HepG2 (cell line): Measurements from ENCODE around the gene KLHL11. TPM values are rescaled to one million over a fixed set of nuclear protein-coding genes. Genes with fewer than 3 reads are reported as not detected.
A peak's percentile ranks its signal among the peaks of the same experiment; 100 is the strongest.

Experiments used
- ATAC-seq: fragments of 200-7000 bp; cut with Tn5 transposase; 3 replicates; pipeline ENCODE4 v1.9.1; 2020; ENCODE audit warnings: mild to moderate bottlenecking, moderate library complexity
- BruUV-seq: library from RNA; stranded (reverse); fragments of 400-500 nt; replicated peaks from 2 replicates; lab custom pipeline; 2021; lab: Mats Ljungman, UMichigan
- CTCF ChIA-PET: fragments of 300-600 bp; formaldehyde crosslinking; extraction: SDS; loops from one replicate; lab custom pipeline; 2021; ENCODE audit warnings: low total read pairs, inconsistent platforms, low intra/inter-chr PET ratio; lab: Yijun Ruan, JAX
- POLR2A ChIA-PET: fragments of 350-600 bp; sonication (Branson Sonifier 250); formaldehyde crosslinking; loops from one replicate; lab custom pipeline; 2020; ENCODE audit warnings: antibody characterized with exemption, inconsistent platforms; lab: Yijun Ruan, JAX
- DNase-seq: peaks from one replicate; pipeline ENCODE4 v3.0.0-alpha.2; 2015; ENCODE audit warnings: low spot score
- FAIRE-seq: peaks from 3 replicates; lab custom pipeline; 2011; peaks lifted over from hg19 to GRCh38; lab: Jason Lieb, UNC
- H2AFZ ChIP-seq: one replicate; pipeline ENCODE4 v1.6.1; 2011; ENCODE audit warnings: low read length, inconsistent platforms
- H3K27ac ChIP-seq: fragments of 300-600 bp; 3 replicates; pipeline ENCODE4 v1.8.0; 2011; ENCODE audit warnings: mixed run types, mild to moderate bottlenecking, mixed read lengths, low read length, inconsistent platforms; ENCODE audit not compliant: insufficient read depth; ENCODE audit errors: extremely low read length
- H3K27me3 ChIP-seq, 2 experiments: fragments of 200-600 bp in 1 of 2; 2 replicates in 1 of 2; 3 replicates in 1 of 2; pipeline versions ENCODE4 v1.6.0 to v1.8.0; 2011; ENCODE audit warnings: low read length in 2 of 2, mild to moderate bottlenecking in 2 of 2, moderate library complexity in 2 of 2, inconsistent platforms in 1 of 2; ENCODE audit not compliant: insufficient read depth in 2 of 2, control insufficient read depth in 1 of 2
- H3K36me3 ChIP-seq, 2 experiments: fragments of 200-600 bp in 1 of 2; replicated peaks in 1 of 2; 2 replicates in 1 of 2; 3 replicates in 1 of 2; pipeline versions ENCODE4 v1.5.1 to v1.8.0; 2011; ENCODE audit warnings: low read length in 2 of 2, inconsistent platforms in 1 of 2; ENCODE audit not compliant: insufficient read depth in 2 of 2, control insufficient read depth in 1 of 2
- H3K4me1 ChIP-seq: 2 replicates; pipeline ENCODE4 v1.5.1; 2012; ENCODE audit warnings: low read length, inconsistent platforms; ENCODE audit not compliant: insufficient read depth
- H3K4me2 ChIP-seq: 2 replicates; pipeline ENCODE4 v1.6.0; 2011; ENCODE audit warnings: low read depth, low read length, inconsistent platforms
- H3K4me3 ChIP-seq, 3 experiments: fragments of 200-600 bp in 1 of 3; sonication (generic), shearing (Covaris generic) in 1 of 3; replicated peaks in 1 of 3; 2 replicates each; pipeline ENCODE4 v1.5.1; 2011 to 2016; ENCODE audit warnings: low read length in 3 of 3, inconsistent platforms in 2 of 3, low read depth in 2 of 3, mild to moderate bottlenecking in 2 of 3, control low read depth in 1 of 3, mixed read lengths in 1 of 3; ENCODE audit not compliant: insufficient read depth in 1 of 3
- H3K79me2 ChIP-seq: one replicate; pipeline ENCODE4 v1.6.1; 2011; ENCODE audit warnings: low read length, inconsistent platforms; ENCODE audit not compliant: insufficient read depth
- H3K9ac ChIP-seq: 2 replicates; pipeline ENCODE4 v1.6.0; 2011; ENCODE audit warnings: mild to moderate bottlenecking, low read depth, low read length, inconsistent platforms; ENCODE audit not compliant: insufficient read depth
- H3K9me3 ChIP-seq: 2 replicates; pipeline ENCODE4 v1.5.1; 2012; ENCODE audit warnings: mild to moderate bottlenecking, low read length
- H4K20me1 ChIP-seq: 2 replicates; pipeline ENCODE4 v1.6.0; 2011; ENCODE audit warnings: inconsistent platforms, mild to moderate bottlenecking, low read length, moderate library complexity; ENCODE audit not compliant: insufficient read depth
- ATAD3A ChIP-seq: sonication (generic); formaldehyde crosslinking; IDR thresholded peaks from 2 replicates; pipeline ENCODE4 v1.4.0; 2020; ENCODE audit warnings: missing genetic modification reagents
- CREB1 ChIP-seq, 2 experiments: fragments of 450-650 bp in 1 of 2; IDR thresholded peaks; 2 replicates each; pipeline ENCODE4 v1.6.1; 2016 to 2017; ENCODE audit warnings: control low read depth in 1 of 2, mild to moderate bottlenecking in 1 of 2, missing compliant biosample characterization in 1 of 2, missing genetic modification characterization in 1 of 2
- GTF2F1 ChIP-seq: fragments of 150-350 bp; IDR thresholded peaks from 2 replicates; pipeline ENCODE4 v1.6.1; 2014; ENCODE audit warnings: low read length
- HNRNPK ChIP-seq: fragments of 200-400 bp; formaldehyde crosslinking; IDR thresholded peaks from 2 replicates; pipeline ENCODE4 v1.6.1; 2018; ENCODE audit warnings: low read length, low read depth, moderate library complexity, mild to moderate bottlenecking; ENCODE audit not compliant: poor library complexity, severe bottlenecking
- HNRNPLL ChIP-seq: fragments of 200-400 bp; formaldehyde crosslinking; IDR thresholded peaks from 2 replicates; pipeline ENCODE4 v1.6.1; 2017; ENCODE audit warnings: mild to moderate bottlenecking, low read depth, low read length; ENCODE audit not compliant: poor library complexity, severe bottlenecking
- KLF16 ChIP-seq, 2 experiments: sonication (generic) in 1 of 2; formaldehyde crosslinking in 1 of 2; IDR thresholded peaks; 2 replicates each; pipeline versions ENCODE4 v1.6.1 to v1.8.0; 2016 to 2023; ENCODE audit warnings: missing genetic modification reagents in 2 of 2, missing compliant biosample characterization in 1 of 2
- NFYB ChIP-seq: sonication (generic); formaldehyde crosslinking; IDR thresholded peaks from 2 replicates; pipeline ENCODE4 v1.4.0; 2020; ENCODE audit warnings: missing genetic modification reagents
- NFYC ChIP-seq: IDR thresholded peaks from 2 replicates; pipeline ENCODE4 v1.6.1; 2016; ENCODE audit warnings: missing genetic modification reagents, missing compliant biosample characterization
- PLRG1 ChIP-seq: fragments of 450-650 bp; conservative IDR thresholded peaks from 2 replicates; pipeline ENCODE4 v1.6.1; 2016
- SNAI1 ChIP-seq: sonication (generic); formaldehyde crosslinking; IDR thresholded peaks from 2 replicates; pipeline ENCODE4 v1.5.0; 2020; ENCODE audit warnings: mild to moderate bottlenecking, missing genetic modification reagents, borderline replicate concordance
- TMF1 ChIP-seq: sonication (generic); formaldehyde crosslinking; IDR thresholded peaks from 2 replicates; pipeline ENCODE4 v1.8.1; 2022; ENCODE audit warnings: low read depth, missing genetic modification reagents
- ZBTB38 ChIP-seq: sonication (generic); formaldehyde crosslinking; IDR thresholded peaks from 2 replicates; pipeline ENCODE4 v1.5.1; 2020; ENCODE audit warnings: mild to moderate bottlenecking, missing genetic modification reagents
- ZNF235 ChIP-seq: sonication (generic); formaldehyde crosslinking; IDR thresholded peaks from 2 replicates; pipeline ENCODE4 v1.8.1; 2023; ENCODE audit warnings: mild to moderate bottlenecking, missing genetic modification reagents, borderline replicate concordance
- ZNF713 ChIP-seq: sonication (generic); formaldehyde crosslinking; IDR thresholded peaks from 2 replicates; pipeline ENCODE4 v1.4.0; 2020; ENCODE audit warnings: mild to moderate bottlenecking, missing genetic modification reagents
- ZNF883 ChIP-seq: sonication (generic); formaldehyde crosslinking; IDR thresholded peaks from 2 replicates; pipeline ENCODE4 v1.5.1; 2020; ENCODE audit warnings: mild to moderate bottlenecking, missing genetic modification reagents; ENCODE audit errors: not compliant biosample characterization
- WGBS: methylation state at CpG from one replicate; pipeline ENCODE4 v1.1.6; 2017; ENCODE audit warnings: low lambda C conversion rate; 5-methylcytosine and 5-hydroxymethylcytosine counted together
- in situ Hi-C: cut with HindIII; loops from 2 replicates; pipeline ENCODE4 v1.10.0; 2017; ENCODE audit warnings: low pct_unique_long_range_greater_than_20kb; ENCODE audit not compliant: extremely low pct_ligation_motif_present
- intact Hi-C: fragments of 100-400 bp; cut with micrococcal nuclease; formaldehyde crosslinking; loops from one replicate; pipeline ENCODE4 v1.10.0; 2022; ENCODE audit not compliant: unreplicated experiment
- polyA plus RNA-seq, 8 experiments: library from polyadenylated mRNA; depleted of rRNA in 3 of 8; stranded (reverse) in 7 of 8; unstranded in 1 of 8; fragments of >200 nt; fragmentation: Illumina TruSeq in 4 of 8; extraction: Trizol in 4 of 8; gene quantifications; 2 replicates each; pipeline versions ENCODE4 v1.2.1 to v1.2.3, GENCODE V29; 2011 to 2016; ENCODE audit warnings: low read depth in 4 of 8, missing spikeins in 1 of 8, mixed read lengths in 1 of 8; ENCODE audit not compliant: insufficient read depth in 1 of 8
- total RNA-seq, 5 experiments: library from RNA; depleted of rRNA; stranded (reverse); fragments of >200 nt; fragmentation: Illumina TruSeq; extraction: Trizol; gene quantifications; 2 replicates each; pipeline ENCODE4 v1.2.3, GENCODE V29; 2016; ENCODE audit warnings: low read depth in 1 of 5
- TF ChIP-seq, protein P1 (sequence below): sonication (generic); formaldehyde crosslinking; IDR thresholded peaks from 2 replicates; pipeline ENCODE4 v1.5.1; 2020; ENCODE audit warnings: missing genetic modification reagents, mild to moderate bottlenecking, borderline replicate concordance
- TF ChIP-seq, protein P2 (sequence below): sonication (generic); formaldehyde crosslinking; IDR thresholded peaks from 2 replicates; pipeline ENCODE4 v1.8.1; 2023; ENCODE audit warnings: mild to moderate bottlenecking, moderate library complexity, missing genetic modification reagents

The KLHL11 gene
- total and polyA plus RNA-seq, 2 of the 13 experiments (the other 11 are each of a cell fraction or from before 2014, with no cell fraction given): 7.7 to 27.5 TPM

DNA sequence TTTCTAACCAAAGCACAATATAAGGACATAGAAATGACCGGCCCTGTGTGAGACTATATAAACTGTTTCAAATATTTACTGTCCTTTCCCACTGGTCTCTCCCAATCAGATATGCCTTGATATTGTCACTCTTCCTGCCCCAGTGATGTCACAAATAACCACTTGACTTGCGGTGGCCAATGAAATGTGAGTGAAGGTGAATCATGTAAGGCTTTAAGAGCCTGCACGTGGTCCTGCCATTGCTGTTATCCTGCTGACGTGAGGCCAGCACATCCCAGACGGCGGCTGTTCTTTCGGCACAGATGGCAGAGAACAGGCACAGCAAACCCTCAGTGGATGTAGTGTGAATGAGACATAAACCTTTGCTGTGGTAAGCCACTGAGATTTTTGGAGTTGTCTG lies 5.4 kb upstream of the KLHL11 start:
- no peaks in the 10 kb centered on the region for H3K9me3 ChIP-seq
- H2AFZ ChIP-seq: no peak overlapping the region
- intact Hi-C loops: no loop called here
- DNase-seq: no peak
- peaks cover 66% of the 10 kb centered on the region for H3K4me1 ChIP-seq
- WGBS: 90% methylated on average over 7 of the region's 7 CpGs
- no peak overlapping the region for H3K4me2 ChIP-seq
- H3K79me2 ChIP-seq: no peaks in the 10 kb centered on the region
- H3K27me3 ChIP-seq: no peaks in the 10 kb centered on the region
- CTCF ChIA-PET: no interaction called here
- TF ChIP-seq ZNF713 (no peak), TMF1 (CRISPR knock-in tag) (no peak), PLRG1 (no peak), HNRNPLL (no peak), ZBTB38 (CRISPR knock-in tag) (peak; percentile 61; the same call in 1 of the 2 replicates), ATAD3A (CRISPR knock-in tag) (no peak), ZNF883 (CRISPR knock-in tag) (no peak), SNAI1 (CRISPR knock-in tag) (no peak), GTF2F1 (no peak), CREB1 (IDR thresholded peaks at IDR 0.05) (peak; percentile 42; the same call in 1 of the 2 replicates), CREB1 (CRISPR knock-in tag; IDR thresholded peaks at IDR 0.05) (no peak), HNRNPK (no peak), NFYC (CRISPR knock-in tag) (no peak), KLF16 (CRISPR knock-in tag; IDR thresholded peaks at IDR 0.05) (no peak), NFYB (CRISPR knock-in tag) (0 out of 2 replicates have a peak, but pooled peaks have one; percentile 27), ZNF235 (CRISPR knock-in tag) (no peak)
- TF ChIP-seq, protein P1, sequence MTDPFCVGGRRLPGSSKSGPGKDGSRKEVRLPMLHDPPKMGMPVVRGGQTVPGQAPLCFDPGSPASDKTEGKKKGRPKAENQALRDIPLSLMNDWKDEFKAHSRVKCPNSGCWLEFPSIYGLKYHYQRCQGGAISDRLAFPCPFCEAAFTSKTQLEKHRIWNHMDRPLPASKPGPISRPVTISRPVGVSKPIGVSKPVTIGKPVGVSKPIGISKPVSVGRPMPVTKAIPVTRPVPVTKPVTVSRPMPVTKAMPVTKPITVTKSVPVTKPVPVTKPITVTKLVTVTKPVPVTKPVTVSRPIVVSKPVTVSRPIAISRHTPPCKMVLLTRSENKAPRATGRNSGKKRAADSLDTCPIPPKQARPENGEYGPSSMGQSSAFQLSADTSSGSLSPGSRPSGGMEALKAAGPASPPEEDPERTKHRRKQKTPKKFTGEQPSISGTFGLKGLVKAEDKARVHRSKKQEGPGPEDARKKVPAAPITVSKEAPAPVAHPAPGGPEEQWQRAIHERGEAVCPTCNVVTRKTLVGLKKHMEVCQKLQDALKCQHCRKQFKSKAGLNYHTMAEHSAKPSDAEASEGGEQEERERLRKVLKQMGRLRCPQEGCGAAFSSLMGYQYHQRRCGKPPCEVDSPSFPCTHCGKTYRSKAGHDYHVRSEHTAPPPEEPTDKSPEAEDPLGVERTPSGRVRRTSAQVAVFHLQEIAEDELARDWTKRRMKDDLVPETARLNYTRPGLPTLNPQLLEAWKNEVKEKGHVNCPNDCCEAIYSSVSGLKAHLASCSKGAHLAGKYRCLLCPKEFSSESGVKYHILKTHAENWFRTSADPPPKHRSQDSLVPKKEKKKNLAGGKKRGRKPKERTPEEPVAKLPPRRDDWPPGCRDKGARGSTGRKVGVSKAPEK (CRISPR knock-in tag): no peak
- TF ChIP-seq, protein P2, sequence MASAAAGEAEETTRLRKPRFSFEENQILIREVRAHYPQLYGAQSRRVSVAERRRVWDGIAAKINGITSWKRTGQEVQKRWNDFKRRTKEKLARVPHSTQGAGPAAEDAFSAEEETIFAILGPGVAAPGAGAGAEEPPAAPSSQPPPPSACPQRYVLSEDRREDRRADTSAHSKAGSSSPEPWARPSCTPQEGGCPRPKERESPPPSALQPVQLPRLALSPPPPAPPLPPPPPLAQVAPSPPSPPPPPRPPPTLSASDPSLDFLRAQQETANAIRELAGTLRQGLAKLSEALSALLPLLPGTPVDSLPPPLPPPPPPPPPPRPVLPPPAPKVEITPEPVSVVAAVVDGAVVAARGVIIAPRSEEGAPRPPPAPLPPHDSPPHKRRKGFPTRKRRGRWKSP (CRISPR knock-in tag): no peak
- TF ChIP-seq, all 625 proteins: peak for 3
- BruUV-seq: no TSS peak
- POLR2A ChIA-PET: interaction anchor here (0.8 to 1.2 kb wide), 3 partner anchors 10 to 182 kb away, joined by 3 read pairs; partner anchors contain the start of gene EIF1
- Histone ChIP-seq H4K20me1 (no peaks in the 10 kb centered on the region), H3K36me3 (peaks cover 27 to 53% of the 10 kb centered on the region in 2 experiments), H3K9ac (no peak overlapping the region), H3K27ac (peak overlapping the region; percentile 24), H3K4me3 (no peak overlapping the region)
- ATAC-seq: no peak
- in situ Hi-C loops: no loop called here
- no peak for FAIRE-seq
